Panc1 (cell line): Measurements from ENCODE around the gene CYP3A4. TPM values are rescaled to one million over a fixed set of nuclear protein-coding genes. Genes with fewer than 3 reads are reported as not detected.
"Not testable (repeated sequence)": the region's sequence is repeated elsewhere in the genome, so short reads cannot be mapped to it uniquely, and the experiment has no call there.

ENCODE experiments used
- ATAC-seq: fragments of 200-7000 bp; cut with Tn5 transposase; 2 replicates; pipeline ENCODE4 v1.9.1; 2020; ENCODE audit warnings: mild to moderate bottlenecking, moderate library complexity
- BruUV-seq: library from RNA; stranded (reverse); fragments of 400-500 nt; replicated peaks from 2 replicates; lab custom pipeline; 2021; lab: Mats Ljungman, UMichigan
- CTCF ChIA-PET: fragments of 300-600 bp; sonication (Branson Sonifier 250); formaldehyde crosslinking; loops from one replicate; lab custom pipeline; 2022; ENCODE audit warnings: antibody characterized with exemption; lab: Charles Lee
- POLR2A ChIA-PET: fragments of 300-600 bp; sonication (Branson Sonifier 250); formaldehyde crosslinking; loops from one replicate; lab custom pipeline; 2022; ENCODE audit warnings: antibody characterized with exemption; lab: Charles Lee
- DNase-seq: peaks from one replicate; pipeline ENCODE4 v3.0.0-alpha.2; 2010; ENCODE audit warnings: low read depth, low spot score
- H3K27ac ChIP-seq: 2 replicates; pipeline ENCODE4 v1.5.1; 2011; ENCODE audit warnings: mild to moderate bottlenecking, low read length, inconsistent platforms
- H3K27me3 ChIP-seq: fragments of 200-500 bp; sonication (Bioruptor generic); 2 replicates; pipeline ENCODE4 v1.6.0; 2014; ENCODE audit warnings: low read length, inconsistent platforms; ENCODE audit not compliant: control insufficient read depth, insufficient read depth
- H3K36me3 ChIP-seq: fragments of 200-500 bp; sonication (Bioruptor generic); 2 replicates; pipeline ENCODE4 v1.5.1; 2014; ENCODE audit warnings: inconsistent platforms, mild to moderate bottlenecking, low read length, moderate library complexity; ENCODE audit not compliant: control insufficient read depth, insufficient read depth
- H3K4me1 ChIP-seq: 2 replicates; pipeline ENCODE4 v1.5.1; 2011; ENCODE audit warnings: inconsistent platforms, mild to moderate bottlenecking, low read length, moderate library complexity; ENCODE audit not compliant: control insufficient read depth, insufficient read depth
- H3K4me3 ChIP-seq, 2 experiments: 2 replicates each; pipeline ENCODE4 v1.5.1; 2011 to 2012; ENCODE audit warnings: low read depth in 2 of 2, low read length in 2 of 2, mild to moderate bottlenecking in 2 of 2, inconsistent platforms in 1 of 2, moderate library complexity in 1 of 2
- H3K9me3 ChIP-seq: fragments of 200-500 bp; sonication (Bioruptor generic); 2 replicates; pipeline ENCODE4 v1.5.1; 2014; ENCODE audit warnings: low read depth, mild to moderate bottlenecking, inconsistent platforms, low read length, moderate library complexity; ENCODE audit not compliant: control insufficient read depth, insufficient read depth
- POLR2AphosphoS5 ChIP-seq: IDR thresholded peaks from 2 replicates; pipeline ENCODE4 v1.6.1; 2012; ENCODE audit warnings: mild to moderate bottlenecking, low read depth, low read length, moderate library complexity
- SIN3A ChIP-seq: IDR thresholded peaks from 2 replicates; pipeline ENCODE4 v1.6.1; 2012; ENCODE audit warnings: low read depth, mild to moderate bottlenecking, low read length, moderate library complexity, borderline replicate concordance; ENCODE audit not compliant: insufficient read depth
- TCF7L2 ChIP-seq: IDR thresholded peaks from 2 replicates; pipeline ENCODE4 v1.6.1; 2011; ENCODE audit warnings: mild to moderate bottlenecking, low read depth, low read length, inconsistent platforms
- in situ Hi-C: cut with HindIII; loops from 2 replicates; pipeline ENCODE4 v1.10.0; 2016; ENCODE audit warnings: low sequenced_read_pairs, low pct_unique_long_range_greater_than_20kb
- intact Hi-C: fragments of 100-400 bp; cut with micrococcal nuclease; formaldehyde crosslinking; loops from one replicate; pipeline ENCODE4 v1.10.0; 2022; ENCODE audit not compliant: unreplicated experiment
- total RNA-seq: library from RNA; stranded (reverse); gene quantifications from one replicate; pipeline ENCODE4 v1.2.1, GENCODE V29; 2021; ENCODE audit not compliant: unreplicated experiment
- TF ChIP-seq, protein P1 (sequence below), 2 experiments: IDR thresholded peaks; 2 replicates each; pipeline ENCODE4 v1.6.1; 2011 to 2012; ENCODE audit warnings: low read depth in 2 of 2, control low read depth in 1 of 2, low read length in 1 of 2, mild to moderate bottlenecking in 1 of 2, moderate library complexity in 1 of 2; ENCODE audit not compliant: insufficient read depth in 1 of 2
- TF ChIP-seq, protein P2 (sequence below): fragments of 450-650 bp; IDR thresholded peaks from 2 replicates; pipeline ENCODE4 v1.5.1; 2017; ENCODE audit warnings: mild to moderate bottlenecking

CYP3A4 gene
- total RNA-seq, 1 experiment from 2014 or later: 0.15 TPM

DNA sequence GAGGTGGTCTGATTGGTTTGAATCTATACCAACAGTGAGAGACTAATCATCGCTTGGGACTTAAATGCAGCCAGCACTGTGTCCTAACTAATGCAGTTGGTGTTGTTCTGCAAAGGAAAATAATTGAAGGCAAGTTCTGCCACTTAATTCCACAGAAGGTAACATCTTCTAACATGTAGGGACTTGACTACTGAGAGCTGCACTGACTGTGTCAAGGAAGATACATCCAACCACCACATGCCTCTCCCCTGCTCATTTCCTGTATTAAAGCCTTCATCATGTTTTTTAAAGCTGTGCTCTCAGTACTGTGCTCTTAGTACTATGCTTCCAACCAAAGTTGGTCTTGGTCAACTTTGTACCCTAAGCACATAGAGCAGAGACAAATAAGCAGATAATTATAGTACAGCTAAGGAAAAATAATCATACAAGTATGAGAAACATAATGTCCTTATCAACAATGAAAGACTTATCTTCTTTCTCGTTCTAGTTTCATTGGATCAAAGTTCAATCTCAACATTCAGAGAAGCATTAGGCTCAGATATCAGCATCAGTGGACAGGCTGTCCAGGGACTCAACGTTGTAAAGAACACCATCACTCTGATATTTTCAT, 2.8 kb upstream of the CYP3A4 start:
- no TSS peak for BruUV-seq
- intact Hi-C loops: no loop called here
- ChIA-PET POLR2A (no interaction called here), CTCF (no interaction called here)
- Histone ChIP-seq H3K36me3 (no peaks in the 10 kb centered on the region), H3K4me3 (no peak overlapping the region), H3K27me3 (peaks cover 11% of the 10 kb centered on the region), H3K27ac (no peak overlapping the region), H3K4me1 (no peaks in the 10 kb centered on the region), H3K9me3 (no peaks in the 10 kb centered on the region)
- DNase-seq: no peak
- no peak for TF ChIP-seq POLR2AphosphoS5
- TF ChIP-seq, protein P1, sequence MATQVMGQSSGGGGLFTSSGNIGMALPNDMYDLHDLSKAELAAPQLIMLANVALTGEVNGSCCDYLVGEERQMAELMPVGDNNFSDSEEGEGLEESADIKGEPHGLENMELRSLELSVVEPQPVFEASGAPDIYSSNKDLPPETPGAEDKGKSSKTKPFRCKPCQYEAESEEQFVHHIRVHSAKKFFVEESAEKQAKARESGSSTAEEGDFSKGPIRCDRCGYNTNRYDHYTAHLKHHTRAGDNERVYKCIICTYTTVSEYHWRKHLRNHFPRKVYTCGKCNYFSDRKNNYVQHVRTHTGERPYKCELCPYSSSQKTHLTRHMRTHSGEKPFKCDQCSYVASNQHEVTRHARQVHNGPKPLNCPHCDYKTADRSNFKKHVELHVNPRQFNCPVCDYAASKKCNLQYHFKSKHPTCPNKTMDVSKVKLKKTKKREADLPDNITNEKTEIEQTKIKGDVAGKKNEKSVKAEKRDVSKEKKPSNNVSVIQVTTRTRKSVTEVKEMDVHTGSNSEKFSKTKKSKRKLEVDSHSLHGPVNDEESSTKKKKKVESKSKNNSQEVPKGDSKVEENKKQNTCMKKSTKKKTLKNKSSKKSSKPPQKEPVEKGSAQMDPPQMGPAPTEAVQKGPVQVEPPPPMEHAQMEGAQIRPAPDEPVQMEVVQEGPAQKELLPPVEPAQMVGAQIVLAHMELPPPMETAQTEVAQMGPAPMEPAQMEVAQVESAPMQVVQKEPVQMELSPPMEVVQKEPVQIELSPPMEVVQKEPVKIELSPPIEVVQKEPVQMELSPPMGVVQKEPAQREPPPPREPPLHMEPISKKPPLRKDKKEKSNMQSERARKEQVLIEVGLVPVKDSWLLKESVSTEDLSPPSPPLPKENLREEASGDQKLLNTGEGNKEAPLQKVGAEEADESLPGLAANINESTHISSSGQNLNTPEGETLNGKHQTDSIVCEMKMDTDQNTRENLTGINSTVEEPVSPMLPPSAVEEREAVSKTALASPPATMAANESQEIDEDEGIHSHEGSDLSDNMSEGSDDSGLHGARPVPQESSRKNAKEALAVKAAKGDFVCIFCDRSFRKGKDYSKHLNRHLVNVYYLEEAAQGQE (IDR thresholded peaks at IDR 0.05; ENCODE audit: insufficient read depth in 1 of 2, low read depth in 2 of 2, low read length in 1 of 2): no peak
- TF ChIP-seq TCF7L2: no peak
- no peak for TF ChIP-seq SIN3A
- TF ChIP-seq, protein P2, sequence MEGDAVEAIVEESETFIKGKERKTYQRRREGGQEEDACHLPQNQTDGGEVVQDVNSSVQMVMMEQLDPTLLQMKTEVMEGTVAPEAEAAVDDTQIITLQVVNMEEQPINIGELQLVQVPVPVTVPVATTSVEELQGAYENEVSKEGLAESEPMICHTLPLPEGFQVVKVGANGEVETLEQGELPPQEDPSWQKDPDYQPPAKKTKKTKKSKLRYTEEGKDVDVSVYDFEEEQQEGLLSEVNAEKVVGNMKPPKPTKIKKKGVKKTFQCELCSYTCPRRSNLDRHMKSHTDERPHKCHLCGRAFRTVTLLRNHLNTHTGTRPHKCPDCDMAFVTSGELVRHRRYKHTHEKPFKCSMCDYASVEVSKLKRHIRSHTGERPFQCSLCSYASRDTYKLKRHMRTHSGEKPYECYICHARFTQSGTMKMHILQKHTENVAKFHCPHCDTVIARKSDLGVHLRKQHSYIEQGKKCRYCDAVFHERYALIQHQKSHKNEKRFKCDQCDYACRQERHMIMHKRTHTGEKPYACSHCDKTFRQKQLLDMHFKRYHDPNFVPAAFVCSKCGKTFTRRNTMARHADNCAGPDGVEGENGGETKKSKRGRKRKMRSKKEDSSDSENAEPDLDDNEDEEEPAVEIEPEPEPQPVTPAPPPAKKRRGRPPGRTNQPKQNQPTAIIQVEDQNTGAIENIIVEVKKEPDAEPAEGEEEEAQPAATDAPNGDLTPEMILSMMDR: no peak
- in situ Hi-C loops: no loop called here
- ATAC-seq: no peak

DNA sequence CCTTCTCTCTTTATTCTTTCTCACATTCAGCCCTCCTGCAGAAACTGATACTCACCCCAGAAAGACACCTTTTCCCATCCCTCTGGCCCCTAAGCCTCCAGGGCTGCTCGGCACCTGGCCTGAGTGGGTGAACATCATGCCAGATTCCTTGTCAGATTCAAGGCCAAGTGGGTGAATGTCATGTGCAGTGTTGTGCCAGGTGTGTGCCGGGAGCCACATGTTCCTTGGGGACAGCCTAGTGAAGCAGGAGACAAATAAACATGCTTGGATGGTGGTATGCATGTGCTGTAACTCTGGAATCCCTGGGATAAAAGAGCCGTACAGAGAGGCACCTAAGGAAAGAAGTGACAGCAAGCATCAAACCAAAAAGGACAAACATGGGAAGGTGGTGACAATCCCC, 1.7 kb upstream of the CYP3A4 start:
- in situ Hi-C loops, CTCF ChIA-PET, BruUV-seq, H3K9me3 ChIP-seq, H3K4me3 ChIP-seq, H3K27ac ChIP-seq, intact Hi-C loops, H3K36me3 ChIP-seq, POLR2A ChIA-PET, DNase-seq, ATAC-seq, H3K4me1 ChIP-seq: not testable (repeated sequence)
- peaks cover 13% of the 10 kb centered on the region for H3K27me3 ChIP-seq

DNA sequence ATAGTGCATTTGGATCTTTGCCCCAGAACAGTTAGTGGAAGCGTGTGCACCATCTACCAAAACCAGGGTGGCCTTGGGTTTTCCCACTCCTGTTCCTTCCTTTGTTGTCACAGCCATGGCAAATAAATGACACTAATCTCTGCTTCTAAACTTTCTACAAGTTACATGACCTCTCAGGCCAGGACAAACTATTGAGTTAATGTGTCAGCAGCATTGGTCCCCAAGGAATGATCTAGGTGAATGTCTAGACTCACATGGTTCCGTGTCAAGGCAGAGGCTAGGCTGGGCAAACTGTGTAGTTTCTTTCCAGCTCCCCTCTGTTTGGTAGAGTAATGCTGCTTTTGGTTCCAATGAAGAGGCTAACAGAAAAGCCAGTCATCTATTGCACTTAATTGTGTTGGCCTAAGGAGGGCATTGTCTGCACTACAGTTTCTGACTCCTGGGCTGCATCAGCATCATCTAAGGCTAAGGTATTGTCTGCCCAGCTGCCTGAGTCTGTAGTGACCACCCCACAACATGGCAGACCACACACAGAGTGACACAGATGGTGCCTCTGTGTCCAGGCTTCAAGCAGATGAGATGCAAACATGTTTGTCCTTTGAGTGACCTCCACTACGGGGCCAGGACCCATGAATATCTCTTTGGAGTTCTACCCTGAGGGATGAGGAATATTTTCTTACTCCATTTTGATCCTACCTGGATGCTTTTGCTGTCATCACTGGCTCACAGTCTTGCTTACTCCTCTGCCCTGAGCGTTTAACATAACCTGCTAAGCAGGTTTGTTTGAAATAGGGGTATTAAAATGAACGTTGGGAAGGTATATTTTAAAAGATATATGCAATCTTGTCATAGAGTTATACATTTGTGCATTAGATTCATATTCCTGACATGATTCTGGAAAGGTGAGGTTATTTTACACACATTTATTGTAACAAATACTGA, 1.7 kb downstream of the CYP3A4 start:
- in situ Hi-C loops: no loop called here
- DNase-seq (no peak), ATAC-seq (no peak)
- POLR2A ChIA-PET: no interaction called here
- BruUV-seq: no TSS peak
- H3K36me3 ChIP-seq: no peaks in the 10 kb centered on the region
- no peak overlapping the region for H3K27ac ChIP-seq
- intact Hi-C loops: no loop called here
- no peak overlapping the region for H3K4me3 ChIP-seq
- H3K27me3 ChIP-seq: peaks cover 15% of the 10 kb centered on the region
- no peaks in the 10 kb centered on the region for H3K4me1 ChIP-seq
- CTCF ChIA-PET: no interaction called here
- no peaks in the 10 kb centered on the region for H3K9me3 ChIP-seq
- TF ChIP-seq, protein P1 (IDR thresholded peaks at IDR 0.05; ENCODE audit: insufficient read depth in 1 of 2, low read depth in 2 of 2, low read length in 1 of 2): no peak
- TF ChIP-seq, protein P2: no peak
- TF ChIP-seq TCF7L2 (no peak), POLR2AphosphoS5 (no peak), SIN3A (no peak)
